Pulmonary artery endothelial cell (primary cell): Measurements from ENCODE around the gene ABCA12. TPM values are rescaled to one million over a fixed set of nuclear protein-coding genes. Genes with fewer than 3 reads are reported as not detected.

Experiments
- DNase-seq: peaks from one replicate; pipeline ENCODE4 v3.0.0-alpha.2; 2011; ENCODE audit warnings: low read depth, low spot score
- total RNA-seq: library from RNA; depleted of rRNA; stranded (reverse); fragments of >200 nt; gene quantifications from 2 replicates; pipeline ENCODE4 v1.2.3, GENCODE V29; 2014

The ABCA12 gene
- total RNA-seq, 1 donor from 2014 or later: under 0.01 TPM

- no peak for DNase-seq
Measured at GRCh38 chr2:214985619-214986018, 152.8 kb downstream of the ABCA12 start.

- DNase-seq: no peak
Measured at GRCh38 chr2:214966420-214966819, 172.0 kb downstream of the ABCA12 start.

- no peak for DNase-seq
Measured at GRCh38 chr2:214960677-214961076, 177.7 kb downstream of the ABCA12 start.

GRCh38 chr2:214946949-214947348 is 191.5 kb downstream of the ABCA12 start:
- DNase-seq: no peak

DNA sequence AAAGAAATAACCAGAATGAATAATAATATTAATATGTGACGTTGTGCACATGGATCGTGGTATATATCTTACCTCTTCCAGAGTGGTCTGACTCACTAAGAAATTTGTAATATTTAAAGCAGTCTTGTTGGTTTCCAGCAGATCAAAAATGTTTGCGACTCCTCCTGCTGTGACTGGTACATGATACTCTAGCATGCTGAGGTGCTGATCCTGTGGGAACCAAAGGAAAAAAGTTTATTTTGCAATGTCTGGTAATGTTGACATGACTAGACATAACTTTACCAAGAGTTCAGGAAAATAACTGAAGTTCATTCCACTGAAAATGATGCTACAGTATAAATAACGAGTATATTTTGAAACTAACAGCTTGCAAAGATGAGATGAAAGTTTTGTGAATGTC is 204.4 kb downstream of the ABCA12 start:
- no peak for DNase-seq

- DNase-seq: no peak
Measured at GRCh38 chr2:214904634-214905033, 233.8 kb downstream of the ABCA12 start.

DNA sequence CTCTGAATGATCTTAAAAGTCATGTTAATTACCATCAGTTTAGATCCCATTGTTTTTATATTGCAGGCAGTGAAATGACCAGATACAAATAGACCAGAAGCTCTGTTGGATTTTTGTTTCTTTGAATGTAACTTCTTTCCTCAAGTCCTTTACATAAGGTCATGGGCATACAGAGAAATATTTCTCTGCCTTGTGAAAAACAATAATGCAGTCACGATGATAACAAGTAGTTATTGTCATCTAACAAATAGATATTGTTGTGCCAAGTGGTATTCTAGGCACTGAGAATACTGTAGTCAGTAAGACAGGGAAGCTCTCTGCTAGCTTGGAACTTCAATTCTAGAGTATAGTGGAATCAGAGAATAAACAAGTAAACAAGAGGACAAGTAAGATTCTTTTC is 234.2 kb downstream of the ABCA12 start:
- no peak for DNase-seq

- no peak for DNase-seq
Measured at GRCh38 chr2:214902286-214902685, 236.1 kb downstream of the ABCA12 start.

DNA sequence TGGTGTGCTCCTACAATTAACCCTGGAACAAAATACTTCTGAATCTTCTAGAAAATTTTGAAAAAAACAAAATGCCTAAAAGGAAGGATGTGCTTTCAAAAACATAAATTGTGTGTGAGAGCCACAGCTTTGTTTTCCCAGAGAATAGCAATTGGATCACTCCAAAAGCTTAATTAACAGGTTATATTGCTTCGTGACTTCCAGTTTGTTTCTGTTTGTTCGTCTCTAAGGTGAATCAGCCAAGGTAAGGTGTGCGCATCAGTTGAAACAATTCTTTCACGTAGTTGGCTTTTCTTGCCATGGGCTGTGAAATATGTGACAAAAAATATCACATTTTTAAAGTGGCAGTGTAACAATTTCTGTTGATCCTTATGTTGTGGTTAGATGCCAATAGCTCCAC is 238.7 kb downstream of the ABCA12 start:
- DNase-seq: no peak

DNA sequence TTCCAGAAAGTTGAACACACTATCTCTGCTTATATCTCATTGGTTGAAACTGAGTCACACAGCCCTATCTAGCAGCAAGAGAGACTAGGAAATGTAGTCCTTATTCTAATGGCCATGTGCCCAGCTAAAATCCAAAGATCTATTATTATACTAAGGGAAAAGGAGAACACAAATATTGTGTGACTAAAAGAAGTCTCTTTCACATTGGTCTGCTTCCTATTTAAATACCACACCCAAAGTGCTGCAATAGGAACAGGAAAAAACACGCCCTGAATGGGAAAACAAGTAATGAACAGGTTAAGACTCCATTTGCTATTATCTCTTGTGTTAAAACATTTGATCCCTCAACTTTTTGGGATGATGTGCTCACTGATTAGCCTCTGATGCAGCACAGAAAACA is 242.2 kb downstream of the ABCA12 start:
- DNase-seq: no peak

DNA sequence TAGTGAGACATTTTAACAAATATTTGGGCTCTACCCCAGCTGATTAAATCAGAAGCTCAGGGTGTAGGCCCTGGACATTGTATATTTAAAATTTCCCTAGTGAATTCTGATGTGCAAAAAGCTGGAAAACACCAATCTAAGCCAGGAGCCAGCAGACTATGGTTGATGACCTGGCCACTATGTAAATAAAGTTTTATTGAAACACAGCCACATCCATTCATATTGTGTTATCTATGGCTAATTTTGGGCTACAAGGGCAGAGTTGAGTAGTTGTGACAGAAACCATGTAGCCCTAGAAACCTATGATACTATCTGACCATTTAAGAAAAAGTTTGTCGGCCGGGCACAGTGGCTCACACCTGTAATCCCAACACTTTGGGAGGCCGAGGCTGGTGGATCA is 243.0 kb downstream of the ABCA12 start:
- DNase-seq: no peak

GRCh38 chr2:214889301-214889700 is 249.1 kb downstream of the ABCA12 start:
- DNase-seq: no peak

- DNase-seq: no peak
Measured at GRCh38 chr2:214881647-214882202, 256.7 kb downstream of the ABCA12 start.

Other genes with a start within 250 kb of the ABCA12 start
- gene ATIC, start 173.4 kb upstream of the ABCA12 start, total RNA-seq: 22.8 and 31.0 TPM in 2 replicates